ENCODE results near the gene KCNIP4.

DNA sequence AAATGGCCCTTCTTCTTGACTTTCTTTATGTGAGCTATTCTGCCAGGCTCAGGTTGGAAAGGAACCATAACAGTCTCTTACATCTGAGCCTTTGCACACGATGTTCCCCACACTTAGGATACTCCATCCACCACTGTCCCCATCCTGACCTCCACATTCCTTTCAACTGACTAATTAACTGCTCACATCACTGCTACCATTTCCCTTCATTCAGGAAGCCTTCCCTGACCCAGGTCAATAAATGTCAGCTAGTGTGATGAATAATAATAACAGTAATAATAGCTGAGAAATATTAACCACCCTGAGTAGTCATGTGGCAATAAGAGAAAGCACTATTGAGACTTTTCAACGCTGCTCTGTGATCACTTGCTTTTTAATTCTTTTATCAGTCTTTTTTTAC lies 291.7 kb downstream of the KCNIP4 start:
- TF ChIP-seq, protein P1, sequence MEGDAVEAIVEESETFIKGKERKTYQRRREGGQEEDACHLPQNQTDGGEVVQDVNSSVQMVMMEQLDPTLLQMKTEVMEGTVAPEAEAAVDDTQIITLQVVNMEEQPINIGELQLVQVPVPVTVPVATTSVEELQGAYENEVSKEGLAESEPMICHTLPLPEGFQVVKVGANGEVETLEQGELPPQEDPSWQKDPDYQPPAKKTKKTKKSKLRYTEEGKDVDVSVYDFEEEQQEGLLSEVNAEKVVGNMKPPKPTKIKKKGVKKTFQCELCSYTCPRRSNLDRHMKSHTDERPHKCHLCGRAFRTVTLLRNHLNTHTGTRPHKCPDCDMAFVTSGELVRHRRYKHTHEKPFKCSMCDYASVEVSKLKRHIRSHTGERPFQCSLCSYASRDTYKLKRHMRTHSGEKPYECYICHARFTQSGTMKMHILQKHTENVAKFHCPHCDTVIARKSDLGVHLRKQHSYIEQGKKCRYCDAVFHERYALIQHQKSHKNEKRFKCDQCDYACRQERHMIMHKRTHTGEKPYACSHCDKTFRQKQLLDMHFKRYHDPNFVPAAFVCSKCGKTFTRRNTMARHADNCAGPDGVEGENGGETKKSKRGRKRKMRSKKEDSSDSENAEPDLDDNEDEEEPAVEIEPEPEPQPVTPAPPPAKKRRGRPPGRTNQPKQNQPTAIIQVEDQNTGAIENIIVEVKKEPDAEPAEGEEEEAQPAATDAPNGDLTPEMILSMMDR (IDR thresholded peaks at IDR 0.05; ENCODE audit: insufficient read depth, low read depth, low read length), result no peak
- TF ChIP-seq EZH2 (IDR thresholded peaks at IDR 0.05; ENCODE audit: insufficient read depth, low read length), result no peak
